Stimulated activated CD4-positive, alpha-beta T cell treated with anti-CD3 and anti-CD28 coated beads, Interleukin-15, amount 100 ng/mL, for 1 hour (primary cell): ENCODE data around the gene DDX42.

Source experiments
- DNase-seq, 2 donors: peaks; one replicate each; pipeline ENCODE4 v3.0.0-alpha.2; 2020; ENCODE audit warnings: low read depth in 1 of 2, low spot score in 1 of 2

DDX42 gene

GRCh38 chr17:63774141-63774968 is at the start of gene DDX42:
TSS of gene DDX42 (plus strand) at chr17:63774170. CDS start at chr17:63787050, 12,880 bp downstream.
- peak; percentile 87 to 90 for DNase-seq

GRCh38 chr17:63735691-63736090 is 38.3 kb upstream of the DDX42 start:
- no peak for DNase-seq

- DNase-seq: no peak
These were observed 33.4 kb upstream of the DDX42 start for GRCh38 chr17:63740464-63741142.

- DNase-seq: peak in 1 of 2 donors; percentile 31
These were observed 32.9 kb upstream of the DDX42 start for GRCh38 chr17:63741143-63741407.

- peak; percentile 98 for DNase-seq
These were observed 32.4 kb upstream of the DDX42 start, which contains the start of gene STRADA for GRCh38 chr17:63741408-63742173. TSS of gene STRADA (minus strand) at chr17:63741799. CDS start at chr17:63728369, 13,430 bp downstream.

- DNase-seq: no peak
These were observed 22.2 kb upstream of the DDX42 start for GRCh38 chr17:63751806-63752205.

GRCh38 chr17:63752707-63753106 is 21.3 kb upstream of the DDX42 start:
- DNase-seq: no peak

- DNase-seq: no peak
These were observed 20.8 kb upstream of the DDX42 start for GRCh38 chr17:63753215-63753614.

- DNase-seq: no peak
These were observed 19.9 kb upstream of the DDX42 start for GRCh38 chr17:63754046-63754445.

- no peak for DNase-seq
These were observed 15.5 kb upstream of the DDX42 start for GRCh38 chr17:63758428-63758827.

GRCh38 chr17:63760771-63761539 is 13.0 kb upstream of the DDX42 start:
- no peak for DNase-seq

GRCh38 chr17:63762161-63763078 is 11.6 kb upstream of the DDX42 start:
- DNase-seq: no peak

- DNase-seq: no peak
These were observed 9.3 kb upstream of the DDX42 start for GRCh38 chr17:63764716-63765115.

- DNase-seq: no peak
These were observed 7.2 kb upstream of the DDX42 start for GRCh38 chr17:63766754-63767153.

GRCh38 chr17:63768433-63768832 is 5.5 kb upstream of the DDX42 start:
- no peak for DNase-seq

GRCh38 chr17:63772801-63773271 is 1.1 kb upstream of the DDX42 start:
- no peak for DNase-seq

GRCh38 chr17:63773272-63774140 is 464 bp upstream of the DDX42 start, which contains the start of gene CCDC47:
TSS of gene CCDC47 (minus strand) at chr17:63773597. CDS start at chr17:63766175, 7,422 bp downstream.
- DNase-seq: peak; percentile 94 to 97

GRCh38 chr17:63774969-63775265 is 947 bp downstream of the DDX42 start:
- no peak for DNase-seq

GRCh38 chr17:63775420-63775819 is 1.4 kb downstream of the DDX42 start:
- DNase-seq: no peak
